HEK293T (cell line): Measurements from ENCODE around the gene SLC26A4.

ENCODE experiments used
- CTCF ChIA-PET: fragments of 350-600 bp; formaldehyde crosslinking; extraction: SDS; loops from one replicate; lab custom pipeline; 2021; ENCODE audit warnings: antibody characterized with exemption, inconsistent platforms; lab: Yijun Ruan, JAX
- POLR2A ChIA-PET: fragments of 350-600 bp; formaldehyde crosslinking; extraction: SDS; loops from one replicate; lab custom pipeline; 2020; ENCODE audit warnings: antibody characterized with exemption, inconsistent platforms; lab: Yijun Ruan, JAX
- DNase-seq: peaks from one replicate; pipeline ENCODE4 v3.0.0; 2012; ENCODE audit warnings: mixed read lengths; ENCODE audit errors: extremely low spot score
- ARNT ChIP-seq: fragments of 450-650 bp; IDR thresholded peaks from 2 replicates; pipeline ENCODE4 v1.6.1; 2017; ENCODE audit warnings: mild to moderate bottlenecking
- BHLHE40 ChIP-seq: fragments of 450-650 bp; IDR thresholded peaks from 2 replicates; pipeline ENCODE4 v1.6.1; 2016; ENCODE audit warnings: mild to moderate bottlenecking, moderate library complexity, borderline replicate concordance
- CTBP1 ChIP-seq: fragments of 450-650 bp; IDR thresholded peaks from 2 replicates; pipeline ENCODE4 v1.6.1; 2016; ENCODE audit warnings: borderline replicate concordance
- ELF4 ChIP-seq: fragments of 450-650 bp; IDR thresholded peaks from 2 replicates; pipeline ENCODE4 v1.6.1; 2017; ENCODE audit warnings: antibody characterized with exemption
- FOXA1 ChIP-seq: fragments of 450-650 bp; IDR thresholded peaks from 2 replicates; pipeline ENCODE4 v1.6.1; 2016; ENCODE audit warnings: mild to moderate bottlenecking
- FOXK2 ChIP-seq: fragments of 450-650 bp; IDR thresholded peaks from 2 replicates; pipeline ENCODE4 v1.6.1; 2016; ENCODE audit warnings: mild to moderate bottlenecking
- FOXM1 ChIP-seq: fragments of 450-650 bp; IDR thresholded peaks from 2 replicates; pipeline ENCODE4 v1.6.1; 2017; ENCODE audit warnings: mild to moderate bottlenecking, borderline replicate concordance
- HDGF ChIP-seq: fragments of 450-650 bp; IDR thresholded peaks from 2 replicates; pipeline ENCODE4 v1.6.1; 2017; ENCODE audit warnings: antibody characterized with exemption, borderline replicate concordance
- L3MBTL2 ChIP-seq: fragments of 450-650 bp; conservative IDR thresholded peaks from 2 replicates; pipeline ENCODE4 v1.6.1; 2016; ENCODE audit warnings: mild to moderate bottlenecking
- LEF1 ChIP-seq: fragments of 450-650 bp; IDR thresholded peaks from 2 replicates; pipeline ENCODE4 v1.6.1; 2017; ENCODE audit warnings: mild to moderate bottlenecking, borderline replicate concordance
- NFRKB ChIP-seq: fragments of 450-650 bp; IDR thresholded peaks from 2 replicates; pipeline ENCODE4 v1.6.1; 2016; ENCODE audit warnings: mild to moderate bottlenecking, moderate library complexity
- PKNOX1 ChIP-seq: fragments of 450-650 bp; IDR thresholded peaks from 2 replicates; pipeline ENCODE4 v1.6.1; 2016
- SP1 ChIP-seq: fragments of 450-650 bp; IDR thresholded peaks from 2 replicates; pipeline ENCODE4 v1.6.1; 2017
- SUZ12 ChIP-seq: fragments of 450-650 bp; IDR thresholded peaks from 2 replicates; pipeline ENCODE4 v1.6.1; 2016; ENCODE audit warnings: mild to moderate bottlenecking
- TARDBP ChIP-seq: fragments of 450-650 bp; IDR thresholded peaks from 2 replicates; pipeline ENCODE4 v1.6.1; 2016
- ZNF384 ChIP-seq: fragments of 450-650 bp; IDR thresholded peaks from 2 replicates; pipeline ENCODE4 v1.6.1; 2016

The SLC26A4 gene

GRCh38 chr7:107660381-107661080 is at the start of gene SLC26A4:
Gene SLC26A4, plus strand, starts transcription at chr7:107660828. Its CDS starts 814 bp downstream, at chr7:107661642.
- DNase-seq: no peak
- ChIA-PET CTCF (no interaction called here), POLR2A (no interaction called here)
- no peak for TF ChIP-seq NFRKB
- TF ChIP-seq LEF1: no peak
- TF ChIP-seq FOXA1: no peak
- TF ChIP-seq BHLHE40: no peak
- TF ChIP-seq L3MBTL2: no peak
- TF ChIP-seq FOXM1: no peak
- no peak for TF ChIP-seq ZNF384
- TF ChIP-seq SUZ12: no peak
- no peak for TF ChIP-seq FOXK2
- no peak for TF ChIP-seq ELF4

GRCh38 chr7:107613439-107613838 is 47.2 kb upstream of the SLC26A4 start:
- ChIA-PET POLR2A (no interaction called here), CTCF (no interaction called here)
- TF ChIP-seq L3MBTL2 (no peak), FOXK2 (no peak), FOXA1 (no peak), ZNF384 (no peak), TARDBP (no peak), SUZ12 (no peak), CTBP1 (no peak), NFRKB (no peak), HDGF (no peak), BHLHE40 (no peak), ARNT (no peak), FOXM1 (no peak), LEF1 (no peak), ELF4 (no peak), SP1 (no peak)
- no peak for DNase-seq

- ChIA-PET POLR2A (no interaction called here), CTCF (no interaction called here)
- no peak for DNase-seq
- TF ChIP-seq CTBP1 (no peak), SP1 (no peak), PKNOX1 (no peak), FOXK2 (no peak), TARDBP (no peak)
Measured at GRCh38 chr7:107613948-107614347, 46.7 kb upstream of the SLC26A4 start.

GRCh38 chr7:107614425-107614824 is 46.2 kb upstream of the SLC26A4 start:
- ChIA-PET POLR2A (no interaction called here), CTCF (no interaction called here)
- no peak for DNase-seq
- TF ChIP-seq FOXK2: no peak
- no peak for TF ChIP-seq LEF1
- TF ChIP-seq FOXA1: no peak
- TF ChIP-seq HDGF: no peak
- TF ChIP-seq SP1: no peak
- TF ChIP-seq NFRKB: no peak
- no peak for TF ChIP-seq ZNF384
- no peak for TF ChIP-seq TARDBP
- TF ChIP-seq ELF4: no peak
- no peak for TF ChIP-seq CTBP1
- no peak for TF ChIP-seq L3MBTL2
- TF ChIP-seq FOXM1: no peak
- no peak for TF ChIP-seq PKNOX1
- no peak for TF ChIP-seq ARNT
- no peak for TF ChIP-seq BHLHE40
- TF ChIP-seq SUZ12: no peak

- ChIA-PET CTCF (no interaction called here), POLR2A (no interaction called here)
- no peak for DNase-seq
- TF ChIP-seq FOXK2 (no peak), BHLHE40 (no peak), ARNT (no peak), SUZ12 (no peak), TARDBP (no peak), PKNOX1 (no peak), HDGF (no peak), CTBP1 (no peak), ZNF384 (no peak), ELF4 (no peak), LEF1 (no peak), L3MBTL2 (no peak), NFRKB (no peak), FOXM1 (no peak), SP1 (no peak)
Measured at GRCh38 chr7:107615910-107616680, 44.5 kb upstream of the SLC26A4 start.
